ENCODE results near the gene NHEJ1. TPM values are rescaled to one million over a fixed set of nuclear protein-coding genes. Genes with fewer than 3 reads are reported as not detected.

Gene NHEJ1
- total and polyA plus RNA-seq, 9 of the 15 experiments (the other 6 are each of a cell fraction or from before 2014, with no cell fraction given), result 9.0 to 23.7 (median 13.9) TPM

DNA sequence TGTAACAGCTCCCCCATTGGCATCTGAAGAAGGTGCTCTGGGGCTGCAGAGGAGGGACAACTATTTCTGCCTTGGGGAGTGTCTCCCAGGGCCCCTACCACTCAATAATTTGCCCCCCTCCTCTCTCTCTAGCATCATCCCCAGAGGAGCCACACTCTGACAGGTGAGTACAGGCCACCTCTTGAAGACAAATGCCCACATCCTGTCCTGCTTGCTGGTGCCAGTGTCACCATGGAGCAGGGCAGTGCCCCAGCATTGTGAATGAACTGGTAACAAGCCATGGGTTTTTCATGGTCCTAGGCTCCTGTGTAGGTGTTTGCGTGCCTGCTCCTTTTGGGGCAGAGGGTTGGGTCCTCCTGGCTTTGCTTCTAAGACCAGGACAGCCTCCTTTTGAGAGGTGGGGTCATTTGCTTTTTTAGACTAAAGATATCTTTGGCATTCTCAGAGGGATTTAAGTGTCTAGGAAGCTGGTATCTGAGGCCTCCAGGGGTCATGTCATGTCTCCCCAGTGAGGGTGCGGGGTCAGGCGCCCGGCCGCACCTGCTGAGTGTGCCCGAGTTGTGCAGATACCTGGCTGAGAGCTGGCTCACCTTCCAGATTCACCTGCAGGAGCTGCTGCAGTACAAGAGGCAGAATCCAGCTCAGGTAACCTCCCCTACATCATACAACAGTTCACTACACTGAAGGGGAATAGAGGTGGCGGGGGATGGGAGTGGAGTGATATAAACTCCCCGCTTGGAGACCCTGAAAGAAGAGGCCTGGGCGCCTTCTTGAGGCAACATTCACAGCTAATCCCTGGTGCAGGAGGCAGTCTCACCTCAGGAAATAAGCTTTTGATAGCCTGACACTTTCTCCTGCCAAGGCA lies 19.2 kb upstream of the NHEJ1 start:
- no TSS peak for BruUV-seq (replicated peaks)
- POLR2A ChIA-PET, result interaction anchor here (0.6 to 1.0 kb wide), 2 partner anchors 27 to 378 kb away, joined by 3 to 4 read pairs; partner anchors contain the start of gene ZFAND2B
- no peaks in the 10 kb centered on the region for H3K9me3 ChIP-seq (replicated peaks; ENCODE audit: control insufficient read depth, insufficient read depth, low read depth, low read length)
- peak overlapping the region; percentile 100; the same call in 1 of the 2 replicates for H3K4me2 ChIP-seq (ENCODE audit: insufficient read depth, low read length)
- DNase-seq (ENCODE audit: extremely low read depth in 1 of 4, low spot score in 3 of 4) (no peak), ATAC-seq (no peak), FAIRE-seq (no peak)
- no peak for TF ChIP-seq SMARCA5 (IDR thresholded peaks at IDR 0.05)
- TF ChIP-seq, protein P1, sequence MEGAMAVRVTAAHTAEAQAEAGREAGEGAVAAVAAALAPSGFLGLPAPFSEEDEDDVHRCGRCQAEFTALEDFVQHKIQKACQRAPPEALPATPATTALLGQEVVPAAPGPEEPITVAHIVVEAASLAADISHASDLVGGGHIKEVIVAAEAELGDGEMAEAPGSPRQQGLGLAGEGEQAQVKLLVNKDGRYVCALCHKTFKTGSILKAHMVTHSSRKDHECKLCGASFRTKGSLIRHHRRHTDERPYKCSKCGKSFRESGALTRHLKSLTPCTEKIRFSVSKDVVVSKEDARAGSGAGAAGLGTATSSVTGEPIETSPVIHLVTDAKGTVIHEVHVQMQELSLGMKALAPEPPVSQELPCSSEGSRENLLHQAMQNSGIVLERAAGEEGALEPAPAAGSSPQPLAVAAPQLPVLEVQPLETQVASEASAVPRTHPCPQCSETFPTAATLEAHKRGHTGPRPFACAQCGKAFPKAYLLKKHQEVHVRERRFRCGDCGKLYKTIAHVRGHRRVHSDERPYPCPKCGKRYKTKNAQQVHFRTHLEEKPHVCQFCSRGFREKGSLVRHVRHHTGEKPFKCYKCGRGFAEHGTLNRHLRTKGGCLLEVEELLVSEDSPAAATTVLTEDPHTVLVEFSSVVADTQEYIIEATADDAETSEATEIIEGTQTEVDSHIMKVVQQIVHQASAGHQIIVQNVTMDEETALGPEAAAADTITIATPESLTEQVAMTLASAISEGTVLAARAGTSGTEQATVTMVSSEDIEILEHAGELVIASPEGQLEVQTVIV (CRISPR knock-in tag; IDR thresholded peaks at IDR 0.05; ENCODE audit: borderline replicate concordance), result no peak
- TF ChIP-seq SAP30 (IDR thresholded peaks at IDR 0.05; ENCODE audit: borderline replicate concordance, insufficient read depth, low read depth, low read length, poor library complexity, severe bottlenecking), result no peak
- TF ChIP-seq, protein P2, sequence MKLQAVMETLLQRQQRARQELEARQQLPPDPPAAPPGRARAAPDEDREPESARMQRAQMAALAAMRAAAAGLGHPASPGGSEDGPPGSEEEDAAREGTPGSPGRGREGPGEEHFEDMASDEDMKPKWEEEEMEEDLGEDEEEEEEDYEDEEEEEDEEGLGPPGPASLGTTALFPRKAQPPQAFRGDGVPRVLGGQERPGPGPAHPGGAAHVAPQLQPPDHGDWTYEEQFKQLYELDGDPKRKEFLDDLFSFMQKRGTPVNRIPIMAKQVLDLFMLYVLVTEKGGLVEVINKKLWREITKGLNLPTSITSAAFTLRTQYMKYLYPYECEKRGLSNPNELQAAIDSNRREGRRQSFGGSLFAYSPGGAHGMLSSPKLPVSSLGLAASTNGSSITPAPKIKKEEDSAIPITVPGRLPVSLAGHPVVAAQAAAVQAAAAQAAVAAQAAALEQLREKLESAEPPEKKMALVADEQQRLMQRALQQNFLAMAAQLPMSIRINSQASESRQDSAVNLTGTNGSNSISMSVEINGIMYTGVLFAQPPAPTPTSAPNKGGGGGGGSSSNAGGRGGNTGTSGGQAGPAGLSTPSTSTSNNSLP (IDR thresholded peaks at IDR 0.05; ENCODE audit: borderline replicate concordance, low read depth, low read length), result no peak
- no peak for TF ChIP-seq SMAD3 (CRISPR knock-in tag; conservative IDR thresholded peaks at IDR 0.05)
- TF ChIP-seq CBFA2T2 (conservative IDR thresholded peaks at IDR 0.05), result no peak
- no peak for TF ChIP-seq ZNF124 (CRISPR knock-in tag; IDR thresholded peaks at IDR 0.05)
- no peak for TF ChIP-seq HDAC2 (IDR thresholded peaks at IDR 0.05)
- no peak for TF ChIP-seq ZNF175 (CRISPR knock-in tag; IDR thresholded peaks at IDR 0.05; ENCODE audit: low read depth)
- no peak for TF ChIP-seq NFATC3 (IDR thresholded peaks at IDR 0.05)
- TF ChIP-seq DIDO1 (tag; IDR thresholded peaks at IDR 0.05; ENCODE audit: low read depth), result no peak
- TF ChIP-seq NRF1 (conservative IDR thresholded peaks at IDR 0.05 in 1 of 2, IDR thresholded peaks at IDR 0.05 in 1 of 2), result no peak
- TF ChIP-seq ERF (CRISPR knock-in tag; IDR thresholded peaks at IDR 0.05), result no peak
- TF ChIP-seq NFE2L1 (tag; IDR thresholded peaks at IDR 0.05; ENCODE audit: borderline replicate concordance, low read depth), result no peak
- TF ChIP-seq MED1 (CRISPR knock-in tag; IDR thresholded peaks at IDR 0.05; ENCODE audit: borderline replicate concordance), result no peak
- TF ChIP-seq, protein P3, sequence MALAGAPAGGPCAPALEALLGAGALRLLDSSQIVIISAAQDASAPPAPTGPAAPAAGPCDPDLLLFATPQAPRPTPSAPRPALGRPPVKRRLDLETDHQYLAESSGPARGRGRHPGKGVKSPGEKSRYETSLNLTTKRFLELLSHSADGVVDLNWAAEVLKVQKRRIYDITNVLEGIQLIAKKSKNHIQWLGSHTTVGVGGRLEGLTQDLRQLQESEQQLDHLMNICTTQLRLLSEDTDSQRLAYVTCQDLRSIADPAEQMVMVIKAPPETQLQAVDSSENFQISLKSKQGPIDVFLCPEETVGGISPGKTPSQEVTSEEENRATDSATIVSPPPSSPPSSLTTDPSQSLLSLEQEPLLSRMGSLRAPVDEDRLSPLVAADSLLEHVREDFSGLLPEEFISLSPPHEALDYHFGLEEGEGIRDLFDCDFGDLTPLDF (CRISPR knock-in tag; IDR thresholded peaks at IDR 0.05), result no peak
- H3K4me1 ChIP-seq (replicated peaks in 1 of 2; ENCODE audit: control insufficient read depth in 2 of 2, insufficient read depth in 2 of 2, low read length in 2 of 2), result peaks cover 9 to 22% of the 10 kb centered on the region in 2 experiments; a peak in 4 of 5 replicates
- no peaks in the 10 kb centered on the region for H3K27me3 ChIP-seq (ENCODE audit: control insufficient read depth in 2 of 2, insufficient read depth in 2 of 2, low read length in 2 of 2)
- H3K36me3 ChIP-seq (ENCODE audit: control insufficient read depth, insufficient read depth, low read length), result peaks cover 57% of the 10 kb centered on the region; the same call in 2 of the 3 replicates
- in situ Hi-C loops (cut with MboI), result no loop called here
- peaks cover 42% of the 10 kb centered on the region for H3K79me2 ChIP-seq (ENCODE audit: control insufficient read depth, insufficient read depth, low read length)
- H3K27ac ChIP-seq (ENCODE audit: extremely low read depth, low read depth, low read length), result peak overlapping the region; percentile 97; the same call in 1 of the 3 replicates
- no peak overlapping the region for H3K4me3 ChIP-seq
- H3K9ac ChIP-seq (ENCODE audit: insufficient read depth in 1 of 2, low read depth in 2 of 2, low read length in 2 of 2), result peak overlapping the region in 1 of 2 experiments; percentile 26; a peak in 1 of 4 replicates
- no peak overlapping the region for H2AFZ ChIP-seq (ENCODE audit: low read depth, low read length)
- no peaks in the 10 kb centered on the region for H4K20me1 ChIP-seq (replicated peaks; ENCODE audit: control insufficient read depth, insufficient read depth, low read length)
- H3K9me1 ChIP-seq (ENCODE audit: control insufficient read depth, insufficient read depth, low read length), result no peaks in the 10 kb centered on the region
- WGBS (ENCODE audit: insufficient coverage, low coverage, missing lambda C conversion rate), result 95% methylated on average over 6 of the region's 9 CpGs
- CTCF ChIA-PET (ENCODE audit: low intra/inter-chr PET ratio), result no interaction called here
- intact Hi-C loops (cut with micrococcal nuclease), result no loop called here

All from K562 (cell line).